Transverse colon (tissue), 4 donors: ENCODE results near the gene SMAP1.

Experiments
- CTCF ChIP-seq, 5 experiments: fragments of 200-600 bp in 3 of 5; fragments of 450-650 bp in 2 of 5; sonication (generic) in 3 of 5; IDR thresholded peaks; 1 replicate in 2 of 5; 2 replicates in 3 of 5; pipeline ENCODE4 v1.5.1; 2016 to 2017; ENCODE audit warnings: antibody characterized with exemption in 5 of 5, inconsistent platforms in 3 of 5, mild to moderate bottlenecking in 2 of 5, moderate library complexity in 1 of 5
- EP300 ChIP-seq: sonication (generic); formaldehyde crosslinking; IDR thresholded peaks from one replicate; pipeline ENCODE4 v1.6.1; 2017; ENCODE audit warnings: antibody characterized with exemption, low read depth
- POLR2A ChIP-seq: fragments of 450-650 bp; IDR thresholded peaks from one replicate; pipeline ENCODE4 v1.6.1; 2016; ENCODE audit warnings: antibody characterized with exemption, mild to moderate bottlenecking, moderate library complexity
- POLR2AphosphoS5 ChIP-seq, 3 donors: sonication (generic); formaldehyde crosslinking; IDR thresholded peaks; one replicate each; pipeline ENCODE4 v1.6.1; 2016; ENCODE audit warnings: antibody characterized with exemption in 3 of 3

- peak; percentile 61 to 71 (median 65) for TF ChIP-seq CTCF (IDR thresholded peaks at IDR 0.05)
- no peak for TF ChIP-seq POLR2A
- TF ChIP-seq EP300, result no peak
- TF ChIP-seq POLR2AphosphoS5 (IDR thresholded peaks at IDR 0.05), result no peak
Observed at GRCh38 chr6:70706491-70707123, 38.9 kb downstream of the SMAP1 start.
